ENCODE results near the gene SLC14A1.

- no peak for TF ChIP-seq MXI1 (IDR thresholded peaks at IDR 0.05; ENCODE audit: borderline replicate concordance, low read depth, low read length)
- TF ChIP-seq, protein P1, sequence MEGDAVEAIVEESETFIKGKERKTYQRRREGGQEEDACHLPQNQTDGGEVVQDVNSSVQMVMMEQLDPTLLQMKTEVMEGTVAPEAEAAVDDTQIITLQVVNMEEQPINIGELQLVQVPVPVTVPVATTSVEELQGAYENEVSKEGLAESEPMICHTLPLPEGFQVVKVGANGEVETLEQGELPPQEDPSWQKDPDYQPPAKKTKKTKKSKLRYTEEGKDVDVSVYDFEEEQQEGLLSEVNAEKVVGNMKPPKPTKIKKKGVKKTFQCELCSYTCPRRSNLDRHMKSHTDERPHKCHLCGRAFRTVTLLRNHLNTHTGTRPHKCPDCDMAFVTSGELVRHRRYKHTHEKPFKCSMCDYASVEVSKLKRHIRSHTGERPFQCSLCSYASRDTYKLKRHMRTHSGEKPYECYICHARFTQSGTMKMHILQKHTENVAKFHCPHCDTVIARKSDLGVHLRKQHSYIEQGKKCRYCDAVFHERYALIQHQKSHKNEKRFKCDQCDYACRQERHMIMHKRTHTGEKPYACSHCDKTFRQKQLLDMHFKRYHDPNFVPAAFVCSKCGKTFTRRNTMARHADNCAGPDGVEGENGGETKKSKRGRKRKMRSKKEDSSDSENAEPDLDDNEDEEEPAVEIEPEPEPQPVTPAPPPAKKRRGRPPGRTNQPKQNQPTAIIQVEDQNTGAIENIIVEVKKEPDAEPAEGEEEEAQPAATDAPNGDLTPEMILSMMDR (conservative IDR thresholded peaks at IDR 0.05; ENCODE audit: low read depth, low read length), result no peak
- no peak for TF ChIP-seq POLR2A (IDR thresholded peaks at IDR 0.05; ENCODE audit: low read depth, low read length)
Measured at GRCh38 chr18:45755934-45756333, 32.0 kb downstream of the SLC14A1 start.
